ENCODE data around the gene ZGRF1. TPM values are rescaled to one million over a fixed set of nuclear protein-coding genes. Genes with fewer than 3 reads are reported as not detected.
"Not testable (repeated sequence)": the region's sequence is repeated elsewhere in the genome, so short reads cannot be mapped to it uniquely, and the experiment has no call there.

Gene ZGRF1
- total RNA-seq, 1 donor from 2014 or later = 16.6 TPM

- DNase-seq = no peak
These were observed 86.0 kb downstream of the ZGRF1 start for GRCh38 chr4:112550728-112551127.

- no peak for DNase-seq
These were observed 90.2 kb downstream of the ZGRF1 start for GRCh38 chr4:112546476-112546875.

- DNase-seq = no peak
These were observed 91.4 kb downstream of the ZGRF1 start for GRCh38 chr4:112545346-112545745.

- no peak for DNase-seq
These were observed 96.0 kb downstream of the ZGRF1 start for GRCh38 chr4:112540695-112541094.

GRCh38 chr4:112536123-112536522 is 100.6 kb downstream of the ZGRF1 start:
- DNase-seq = no peak

- DNase-seq = no peak
These were observed 104.4 kb downstream of the ZGRF1 start for GRCh38 chr4:112532267-112532666.

GRCh38 chr4:112531146-112531545 is 105.6 kb downstream of the ZGRF1 start:
- no peak for DNase-seq

- DNase-seq = no peak
These were observed 110.6 kb downstream of the ZGRF1 start for GRCh38 chr4:112526061-112526460.

- DNase-seq = no peak
These were observed 112.8 kb downstream of the ZGRF1 start for GRCh38 chr4:112523764-112524505.

GRCh38 chr4:112523008-112523721 is 113.5 kb downstream of the ZGRF1 start:
- DNase-seq = peak; percentile 38

- not testable (repeated sequence) for DNase-seq
These were observed 114.3 kb downstream of the ZGRF1 start for GRCh38 chr4:112522431-112522830.

GRCh38 chr4:112521123-112522023 is 115.3 kb downstream of the ZGRF1 start:
- no peak for DNase-seq

GRCh38 chr4:112520598-112521122 is 116.0 kb downstream of the ZGRF1 start:
- DNase-seq = no peak

GRCh38 chr4:112519689-112520597 is 116.8 kb downstream of the ZGRF1 start:
- DNase-seq = no peak

GRCh38 chr4:112518675-112519074 is 118.0 kb downstream of the ZGRF1 start:
- no peak for DNase-seq

- DNase-seq = no peak
These were observed 118.8 kb downstream of the ZGRF1 start for GRCh38 chr4:112517911-112518310.

GRCh38 chr4:112517067-112517634 is 119.6 kb downstream of the ZGRF1 start:
- DNase-seq = no peak

- no peak for DNase-seq
These were observed 120.1 kb downstream of the ZGRF1 start for GRCh38 chr4:112516471-112517066.

- no peak for DNase-seq
These were observed 120.6 kb downstream of the ZGRF1 start, which contains the start of gene NEUROG2 for GRCh38 chr4:112516066-112516470. Gene NEUROG2, minus strand, starts transcription at chr4:112516180. Its CDS starts 705 bp downstream, at chr4:112515475.

All from skin of body (tissue), 2 donors.